Midbrain (tissue), 1 donor: Measurements from ENCODE around the gene MAN1C1.
A peak's percentile ranks its signal among the peaks of the same experiment; 100 is the strongest.

Source experiments
- DNase-seq: peaks from one replicate; lab custom pipeline; 2025; lab: John Stamatoyannopoulos, UW

The MAN1C1 gene

GRCh38 chr1:25803368-25803767, 186.8 kb downstream of the MAN1C1 start:
- DNase-seq, result no peak

GRCh38 chr1:25804244-25804963, 187.8 kb downstream of the MAN1C1 start:
- DNase-seq, result no peak

GRCh38 chr1:25804964-25805862, 188.6 kb downstream of the MAN1C1 start:
- DNase-seq, result no peak

- peak; percentile 62 for DNase-seq
Observed at GRCh38 chr1:25805863-25806225, 189.3 kb downstream of the MAN1C1 start.

GRCh38 chr1:25806418-25806817, 189.8 kb downstream of the MAN1C1 start:
- DNase-seq, result no peak

- DNase-seq, result no peak
Observed at GRCh38 chr1:25807480-25808390, 191.1 kb downstream of the MAN1C1 start.

- no peak for DNase-seq
Observed at GRCh38 chr1:25808481-25809244, 192.1 kb downstream of the MAN1C1 start.

- DNase-seq, result no peak
Observed at GRCh38 chr1:25809283-25809926, 192.8 kb downstream of the MAN1C1 start.

GRCh38 chr1:25809929-25810328, 193.3 kb downstream of the MAN1C1 start:
- no peak for DNase-seq

GRCh38 chr1:25810341-25811299, 194.0 kb downstream of the MAN1C1 start:
- DNase-seq, result peak; percentile 64

- DNase-seq, result no peak
Observed at GRCh38 chr1:25811384-25812082, 194.9 kb downstream of the MAN1C1 start.

- DNase-seq, result no peak
Observed at GRCh38 chr1:25813071-25813733, 196.6 kb downstream of the MAN1C1 start.

- DNase-seq, result no peak
Observed at GRCh38 chr1:25813734-25814471, 197.3 kb downstream of the MAN1C1 start.

GRCh38 chr1:25814549-25815087, 198.0 kb downstream of the MAN1C1 start:
- DNase-seq, result no peak

- no peak for DNase-seq
Observed at GRCh38 chr1:25815208-25816111, 198.9 kb downstream of the MAN1C1 start.

GRCh38 chr1:25816112-25816718, 199.6 kb downstream of the MAN1C1 start:
- no peak for DNase-seq
